Measurements from ENCODE around the gene CDC42EP4. TPM values are rescaled to one million over a fixed set of nuclear protein-coding genes. Genes with fewer than 3 reads are reported as not detected.

Gene CDC42EP4
- total and polyA plus RNA-seq, 9 of the 15 experiments (the other 6 are each of a cell fraction or from before 2014, with no cell fraction given), result 0.65 to 20.8 (median 12.3) TPM

- Histone ChIP-seq H3K27ac (ENCODE audit: extremely low read depth, low read depth, low read length) (no peak overlapping the region), H3K9ac (ENCODE audit: insufficient read depth in 1 of 2, low read depth in 2 of 2, low read length in 2 of 2) (no peak overlapping the region), H3K4me1 (replicated peaks in 1 of 2; ENCODE audit: control insufficient read depth in 2 of 2, insufficient read depth in 2 of 2, low read length in 2 of 2) (peaks cover 27 to 50% of the 10 kb centered on the region in 2 experiments), H3K27me3 (ENCODE audit: control insufficient read depth in 2 of 2, insufficient read depth in 2 of 2, low read length in 2 of 2) (no peaks in the 10 kb centered on the region), H4K20me1 (replicated peaks; ENCODE audit: control insufficient read depth, insufficient read depth, low read length) (peaks cover 38% of the 10 kb centered on the region), H3K9me1 (ENCODE audit: control insufficient read depth, insufficient read depth, low read length) (peaks cover 10% of the 10 kb centered on the region), H3K79me2 (ENCODE audit: control insufficient read depth, insufficient read depth, low read length) (peaks cover 21% of the 10 kb centered on the region; the same call in 2 of the 3 replicates), H2AFZ (ENCODE audit: low read depth, low read length) (no peak overlapping the region), H3K4me3 (no peak overlapping the region), H3K36me3 (ENCODE audit: control insufficient read depth, insufficient read depth, low read length) (peaks cover 22% of the 10 kb centered on the region; the same call in 2 of the 3 replicates), H3K4me2 (ENCODE audit: insufficient read depth, low read length) (no peak overlapping the region), H3K9me3 (replicated peaks; ENCODE audit: control insufficient read depth, insufficient read depth, low read depth, low read length) (no peaks in the 10 kb centered on the region)
- ChIA-PET POLR2A (interaction anchor here (0.5 kb wide), 1 partner anchor 269 kb away, joined by 3 read pairs; no protein-coding TSS in a partner anchor), CTCF (ENCODE audit: low intra/inter-chr PET ratio) (no interaction called here)
- in situ Hi-C loops (cut with MboI) (no loop called here), intact Hi-C loops (cut with micrococcal nuclease) (no loop called here)
- DNase-seq (ENCODE audit: extremely low read depth in 1 of 4, low spot score in 3 of 4), result no peak
- 93% methylated on average over 18 of the region's 52 CpGs for whole genome bisulfite sequencing (ENCODE audit: insufficient coverage, low coverage, missing lambda C conversion rate)
- ATAC-seq, result no peak
- FAIRE-seq, result no peak
- no TSS peak for BruUV-seq (replicated peaks)
- TF ChIP-seq DMBX1 (CRISPR knock-in tag; IDR thresholded peaks at IDR 0.05; ENCODE audit: borderline replicate concordance) (no peak), E2F1 (CRISPR knock-in tag; IDR thresholded peaks at IDR 0.05) (no peak), SNRNP70 (optimal IDR thresholded peaks at IDR 0.05; ENCODE audit: low read depth, low read length) (no peak), MCM7 (IDR thresholded peaks at IDR 0.05) (no peak), KAT7 (CRISPR knock-in tag; IDR thresholded peaks at IDR 0.05; ENCODE audit: borderline replicate concordance) (no peak), ZNF408 (CRISPR knock-in tag; IDR thresholded peaks at IDR 0.05; ENCODE audit: low read depth) (no peak), HNRNPLL (IDR thresholded peaks at IDR 0.05; ENCODE audit: low read depth, low read length, poor library complexity, severe bottlenecking) (no peak), ZNF583 (CRISPR knock-in tag; IDR thresholded peaks at IDR 0.05) (no peak), ATF1 (CRISPR knock-in tag; IDR thresholded peaks at IDR 0.05) (no peak), ATF1 (tag; IDR thresholded peaks at IDR 0.05) (no peak), MAFF (IDR thresholded peaks at IDR 0.05; ENCODE audit: low read length) (no peak), CAMTA2 (CRISPR knock-in tag; conservative IDR thresholded peaks at IDR 0.05) (no peak), ZNF12 (CRISPR knock-in tag; IDR thresholded peaks at IDR 0.05) (no peak), SREBF2 (CRISPR knock-in tag; IDR thresholded peaks at IDR 0.05) (no peak), WHSC1 (IDR thresholded peaks at IDR 0.05; ENCODE audit: low read length) (no peak), ZSCAN29 (IDR thresholded peaks at IDR 0.05) (no peak)
These were observed 25.6 kb downstream of the CDC42EP4 start for GRCh38 chr17:73285916-73286862.
